Central memory CD8-positive, alpha-beta T cell (primary cell): ENCODE results near the gene CAND2.

Experiments
- ATAC-seq: fragments of 150-1000 bp; cut with Tn5 transposase; replicated peaks from 2 replicates; pipeline ENCODE4 v1.10.0; 2022; ENCODE audit warnings: mild to moderate bottlenecking, moderate FRiP score, moderate number of reproducible peaks; ENCODE audit not compliant: poor library complexity, severe bottlenecking; ENCODE audit errors: extremely low read depth
- DNase-seq, 2 donors: peaks; one replicate each; pipeline ENCODE4 v3.0.0; 2021; ENCODE audit warnings: low spot score in 2 of 2
- H3K27ac Mint-ChIP-seq: one replicate; pipeline ENCODE4 v1.8.0; 2022; ENCODE audit warnings: low read depth, mild to moderate bottlenecking, moderate library complexity, mixed read lengths
- H3K27me3 Mint-ChIP-seq: one replicate; pipeline ENCODE4 v1.8.0; 2022; ENCODE audit warnings: mixed read lengths
- H3K36me3 Mint-ChIP-seq: one replicate; pipeline ENCODE4 v1.8.0; 2022; ENCODE audit warnings: mild to moderate bottlenecking, moderate library complexity, mixed read lengths; ENCODE audit not compliant: insufficient read depth
- H3K4me1 Mint-ChIP-seq: one replicate; pipeline ENCODE4 v1.8.0; 2022; ENCODE audit warnings: mixed read lengths
- H3K4me3 Mint-ChIP-seq: one replicate; pipeline ENCODE4 v1.8.0; 2022; ENCODE audit warnings: mild to moderate bottlenecking, moderate library complexity, mixed read lengths
- H3K9me3 Mint-ChIP-seq: one replicate; pipeline ENCODE4 v1.8.0; 2022; ENCODE audit warnings: mixed read lengths

CAND2 gene

GRCh38 chr3:12796171-12797123, at the start of gene CAND2:
TSS of gene CAND2 (plus strand) at chr3:12796680. CDS start at chr3:12796721, 41 bp downstream.
- Mint-ChIP-seq H3K36me3 (peaks cover 4% of the 10 kb centered on the region), H3K4me1 (peaks cover 7% of the 10 kb centered on the region), H3K4me3 (peak within 1 kb of the TSS; percentile 74), H3K27me3 (peaks cover 39% of the 10 kb centered on the region), H3K9me3 (no peaks in the 10 kb centered on the region), H3K27ac (peak within 1 kb of the TSS; percentile 57)
- ATAC-seq (peak; percentile 66), DNase-seq (no peak)

GRCh38 chr3:12748477-12748876, 48.0 kb upstream of the CAND2 start:
- no peak overlapping the region for H3K4me3 Mint-ChIP-seq

DNA sequence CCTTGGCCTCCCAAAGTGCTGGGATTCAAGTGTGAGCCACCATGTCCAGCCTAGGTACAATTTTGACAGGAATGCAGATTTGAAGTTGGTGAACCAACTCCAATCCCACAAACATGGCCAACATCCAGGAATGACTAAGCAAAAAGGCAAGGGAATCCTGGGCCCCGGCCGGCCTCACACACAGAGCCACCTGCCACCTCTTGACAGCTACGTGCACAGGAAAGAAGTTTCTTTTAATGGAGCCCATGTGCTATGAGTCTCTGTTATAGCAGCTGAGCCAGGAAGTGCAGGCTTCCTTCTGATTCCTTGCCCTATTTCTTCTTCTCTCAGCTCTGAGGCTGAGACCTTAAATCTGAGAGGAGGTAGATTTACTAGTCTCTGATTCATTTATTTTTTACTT, 46.3 kb upstream of the CAND2 start:
- H3K4me3 Mint-ChIP-seq = no peak overlapping the region
- H3K27me3 Mint-ChIP-seq = peaks cover 18% of the 10 kb centered on the region
- no peak for ATAC-seq
- no peaks in the 10 kb centered on the region for H3K9me3 Mint-ChIP-seq
- no peak for DNase-seq
- peaks cover 5% of the 10 kb centered on the region for H3K4me1 Mint-ChIP-seq
- no peak overlapping the region for H3K27ac Mint-ChIP-seq
- no peaks in the 10 kb centered on the region for H3K36me3 Mint-ChIP-seq

More at GRCh38 chr3:12748477-12748876, 48.0 kb upstream of the CAND2 start:
- H3K36me3 Mint-ChIP-seq = no peaks in the 10 kb centered on the region
- DNase-seq = no peak
- no peak overlapping the region for H3K27ac Mint-ChIP-seq
- H3K9me3 Mint-ChIP-seq = no peaks in the 10 kb centered on the region
- H3K4me1 Mint-ChIP-seq = peaks cover 5% of the 10 kb centered on the region
- H3K27me3 Mint-ChIP-seq = peaks cover 24% of the 10 kb centered on the region
- ATAC-seq = no peak

- H3K4me3 Mint-ChIP-seq = no peak overlapping the region
- no peaks in the 10 kb centered on the region for H3K36me3 Mint-ChIP-seq
- no peaks in the 10 kb centered on the region for H3K9me3 Mint-ChIP-seq
- DNase-seq (no peak), ATAC-seq (no peak)
- H3K4me1 Mint-ChIP-seq = peaks cover 6% of the 10 kb centered on the region
- peaks cover 22% of the 10 kb centered on the region for H3K27me3 Mint-ChIP-seq
- H3K27ac Mint-ChIP-seq = no peak overlapping the region
Measured at GRCh38 chr3:12750658-12751071, 45.8 kb upstream of the CAND2 start.

DNA sequence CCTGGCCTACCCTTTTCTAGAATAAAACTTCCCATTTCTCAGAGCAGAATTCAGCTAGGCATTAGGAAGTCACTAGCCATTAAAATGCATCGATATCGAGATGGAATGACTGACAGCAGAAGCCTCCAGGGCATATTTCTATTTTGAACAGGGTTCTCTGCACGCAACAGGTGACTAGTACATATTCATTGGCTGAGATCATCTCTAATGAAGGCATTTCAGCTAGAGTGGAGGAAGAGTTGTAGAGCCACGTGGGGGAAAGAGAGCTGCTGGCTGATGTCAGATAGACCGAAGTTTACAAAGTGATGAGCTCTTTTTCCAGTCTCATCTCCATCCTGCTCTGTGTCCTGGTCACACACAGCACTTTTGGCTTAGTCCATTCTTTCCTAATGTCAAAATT, 44.9 kb upstream of the CAND2 start:
- DNase-seq (no peak), ATAC-seq (no peak)
- peaks cover 9% of the 10 kb centered on the region for H3K4me1 Mint-ChIP-seq
- no peak overlapping the region for H3K4me3 Mint-ChIP-seq
- peaks cover 26% of the 10 kb centered on the region for H3K27me3 Mint-ChIP-seq
- no peaks in the 10 kb centered on the region for H3K9me3 Mint-ChIP-seq
- no peak overlapping the region for H3K27ac Mint-ChIP-seq
- H3K36me3 Mint-ChIP-seq = no peaks in the 10 kb centered on the region

DNA sequence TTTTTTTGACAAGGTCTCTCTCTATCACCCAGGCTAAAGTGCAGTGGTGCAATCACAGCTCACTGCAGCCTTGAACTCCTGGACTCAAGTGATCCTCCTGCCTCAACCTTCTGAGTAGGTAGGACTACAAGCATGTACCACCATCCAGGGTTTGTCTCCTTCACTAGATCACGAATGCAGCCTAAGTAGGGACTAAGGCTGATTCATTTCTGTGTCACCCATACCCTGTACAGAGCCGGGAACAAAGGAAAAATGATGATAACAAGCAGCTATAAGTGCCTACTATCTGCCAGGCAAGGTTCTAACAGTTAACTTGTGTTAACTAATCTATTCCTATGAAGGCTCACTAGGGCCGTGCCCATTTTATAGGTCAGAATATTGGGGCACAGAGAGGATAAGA, 44.4 kb upstream of the CAND2 start:
- no peak for DNase-seq
- Mint-ChIP-seq H3K27me3 (peaks cover 26% of the 10 kb centered on the region), H3K27ac (no peak overlapping the region), H3K36me3 (no peaks in the 10 kb centered on the region), H3K9me3 (no peaks in the 10 kb centered on the region), H3K4me3 (no peak overlapping the region), H3K4me1 (peaks cover 9% of the 10 kb centered on the region)
- no peak for ATAC-seq

DNA sequence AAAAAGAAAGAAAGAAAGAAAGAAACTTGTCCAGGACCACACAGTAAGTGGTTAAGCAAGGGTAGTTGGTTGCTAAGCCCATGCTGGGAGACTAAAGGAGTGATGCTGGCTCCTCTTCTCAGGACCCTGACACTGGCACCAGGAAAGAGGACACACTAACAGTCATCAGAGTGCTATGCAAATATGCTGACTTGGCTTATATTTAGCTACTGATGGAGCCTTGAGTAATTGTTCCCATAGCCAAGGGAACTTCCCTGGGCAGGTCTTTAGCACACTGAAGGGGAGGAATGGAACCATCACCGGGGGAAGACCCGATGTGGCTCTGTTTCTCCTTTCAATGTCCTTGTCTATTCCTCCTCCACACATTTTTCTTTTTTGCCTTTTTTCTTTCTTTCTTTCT, 43.7 kb upstream of the CAND2 start:
- Mint-ChIP-seq H3K36me3 (no peaks in the 10 kb centered on the region), H3K4me3 (no peak overlapping the region), H3K9me3 (no peaks in the 10 kb centered on the region), H3K27me3 (peaks cover 29% of the 10 kb centered on the region), H3K4me1 (peaks cover 9% of the 10 kb centered on the region), H3K27ac (no peak overlapping the region)
- ATAC-seq (no peak), DNase-seq (no peak)

DNA sequence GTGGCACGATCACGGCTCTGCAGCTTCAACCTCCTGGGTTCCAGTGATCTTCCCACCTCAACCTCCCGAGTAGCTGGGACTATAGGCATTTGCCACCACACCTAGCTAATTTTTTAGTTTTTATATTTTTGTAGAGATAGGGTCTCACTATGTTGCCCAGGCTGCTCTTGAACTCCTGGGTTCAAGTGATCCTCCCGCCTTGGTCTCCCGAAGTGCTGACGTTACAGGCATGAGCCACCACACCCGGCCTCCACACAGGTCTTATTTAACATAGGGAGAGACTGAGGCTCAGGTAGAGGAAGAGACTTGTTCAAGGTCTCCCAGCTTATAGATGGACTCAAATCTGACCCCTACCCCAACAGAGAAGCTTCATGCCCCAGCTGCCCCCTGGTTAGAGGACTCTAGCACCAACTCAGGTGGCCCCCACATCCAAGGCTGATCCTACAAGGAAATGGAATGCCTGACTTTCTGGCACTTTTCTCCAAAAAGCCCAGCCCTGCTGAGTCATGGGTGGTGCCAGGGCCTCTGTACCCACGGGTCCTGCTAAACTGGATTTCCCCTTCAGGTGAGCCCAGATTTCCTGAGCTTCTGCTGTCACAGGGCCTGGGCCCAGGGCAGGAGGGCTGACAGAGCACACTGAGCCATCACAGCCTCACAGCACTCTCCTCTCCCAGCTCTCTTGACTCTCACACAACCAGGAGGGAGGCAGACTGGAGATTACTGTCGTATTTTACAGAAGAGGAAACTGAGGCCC, 43.0 kb upstream of the CAND2 start:
- no peak overlapping the region for H3K27ac Mint-ChIP-seq
- no peaks in the 10 kb centered on the region for H3K36me3 Mint-ChIP-seq
- peaks cover 9% of the 10 kb centered on the region for H3K4me1 Mint-ChIP-seq
- DNase-seq (no peak), ATAC-seq (no peak)
- H3K4me3 Mint-ChIP-seq = no peak overlapping the region
- no peaks in the 10 kb centered on the region for H3K9me3 Mint-ChIP-seq
- peaks cover 29% of the 10 kb centered on the region for H3K27me3 Mint-ChIP-seq

DNA sequence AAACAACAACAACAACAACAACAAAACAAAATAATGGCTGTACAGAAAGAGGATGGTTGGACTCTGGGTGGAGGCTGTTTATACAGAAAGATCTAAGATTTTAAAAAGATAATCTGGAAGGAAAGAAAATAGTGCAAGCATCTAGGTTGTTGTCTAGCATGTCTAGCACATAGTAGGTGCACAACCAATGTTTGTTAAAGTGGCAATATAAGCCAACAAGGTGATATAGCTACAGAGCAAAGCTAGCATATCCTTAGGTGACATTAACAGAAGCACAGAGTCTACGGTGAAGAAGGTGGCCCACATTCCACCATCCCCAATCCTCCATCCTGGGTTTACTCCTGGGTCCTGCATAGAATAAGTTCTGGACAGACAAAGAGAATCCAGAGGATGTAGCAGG, 42.2 kb upstream of the CAND2 start:
- Mint-ChIP-seq H3K4me3 (no peak overlapping the region), H3K27ac (no peak overlapping the region), H3K9me3 (no peaks in the 10 kb centered on the region), H3K4me1 (peaks cover 9% of the 10 kb centered on the region), H3K27me3 (peaks cover 29% of the 10 kb centered on the region), H3K36me3 (no peaks in the 10 kb centered on the region)
- ATAC-seq = no peak
- no peak for DNase-seq

DNA sequence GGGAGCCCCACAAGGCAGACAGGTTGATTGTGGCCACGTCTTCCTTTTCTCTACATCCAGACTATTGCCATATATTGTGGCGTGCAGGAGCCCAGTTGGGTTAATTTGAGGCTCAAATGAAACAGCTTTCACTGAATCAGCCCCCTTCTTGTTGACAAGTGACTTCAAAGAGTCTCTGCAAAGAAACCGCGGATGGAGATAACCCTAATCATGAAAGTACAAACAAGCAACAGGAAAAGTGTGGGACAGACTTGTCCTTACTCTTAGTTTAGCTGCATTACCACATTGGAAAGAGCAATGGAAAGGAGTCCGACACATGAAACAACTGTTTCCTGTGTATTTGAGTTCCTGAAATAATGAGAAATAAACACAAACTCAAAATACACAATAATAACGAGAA, 40.7 kb upstream of the CAND2 start:
- H3K4me1 Mint-ChIP-seq = peaks cover 6% of the 10 kb centered on the region
- no peaks in the 10 kb centered on the region for H3K9me3 Mint-ChIP-seq
- DNase-seq (no peak), ATAC-seq (no peak)
- H3K4me3 Mint-ChIP-seq = no peak overlapping the region
- H3K27ac Mint-ChIP-seq = no peak overlapping the region
- peaks cover 39% of the 10 kb centered on the region for H3K27me3 Mint-ChIP-seq
- H3K36me3 Mint-ChIP-seq = no peaks in the 10 kb centered on the region

- no peaks in the 10 kb centered on the region for H3K36me3 Mint-ChIP-seq
- ATAC-seq = no peak
- H3K27ac Mint-ChIP-seq = no peak overlapping the region
- peaks cover 4% of the 10 kb centered on the region for H3K4me1 Mint-ChIP-seq
- no peak overlapping the region for H3K4me3 Mint-ChIP-seq
- H3K27me3 Mint-ChIP-seq = peaks cover 44% of the 10 kb centered on the region
- no peak for DNase-seq
- H3K9me3 Mint-ChIP-seq = no peaks in the 10 kb centered on the region
Measured at GRCh38 chr3:12756175-12756574, 40.3 kb upstream of the CAND2 start.

DNA sequence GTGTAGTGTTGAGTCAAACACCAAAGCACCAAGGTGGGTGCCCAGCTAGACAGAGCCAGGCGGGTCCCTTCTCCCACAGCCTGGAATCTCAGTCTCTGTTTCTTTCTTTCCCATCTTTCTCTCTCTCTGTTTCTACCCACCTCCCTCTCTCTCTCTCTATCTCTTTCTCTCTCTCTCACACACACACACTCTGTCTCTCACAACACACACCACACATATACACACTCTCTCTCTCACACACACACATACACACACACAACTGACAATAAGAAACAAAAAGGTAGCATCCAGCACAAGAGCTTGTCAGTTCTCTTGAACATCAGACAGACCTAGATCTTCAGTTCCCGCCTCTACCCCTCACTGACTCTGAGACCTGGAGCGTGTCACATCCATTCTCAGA, 39.8 kb upstream of the CAND2 start:
- DNase-seq (no peak), ATAC-seq (no peak)
- no peak overlapping the region for H3K4me3 Mint-ChIP-seq
- H3K9me3 Mint-ChIP-seq = no peaks in the 10 kb centered on the region
- peaks cover 48% of the 10 kb centered on the region for H3K27me3 Mint-ChIP-seq
- H3K27ac Mint-ChIP-seq = no peak overlapping the region
- peaks cover 4% of the 10 kb centered on the region for H3K4me1 Mint-ChIP-seq
- no peaks in the 10 kb centered on the region for H3K36me3 Mint-ChIP-seq
